Measurements from ENCODE around the gene MOCOS.

The MOCOS gene

GRCh38 chr18:36288689-36289088, 101.4 kb downstream of the MOCOS start:
- Histone ChIP-seq H3K27ac (ENCODE audit: low read depth, low read length, poor library complexity, severe bottlenecking) (no peak overlapping the region), H2AFZ (ENCODE audit: low read length) (no peak overlapping the region), H3K4me2 (ENCODE audit: low read length) (no peak overlapping the region), H3K36me3 (ENCODE audit: insufficient read depth, low read length) (no peaks in the 10 kb centered on the region), H3K9ac (ENCODE audit: low read length) (no peak overlapping the region), H3K27me3 (ENCODE audit: insufficient read depth, low read length) (no peaks in the 10 kb centered on the region), H3K4me3 (ENCODE audit: low read depth, low read length, poor library complexity, severe bottlenecking) (no peak overlapping the region), H3F3A (ENCODE audit: insufficient read depth, low read length) (no peaks in the 10 kb centered on the region), H3K4me1 (ENCODE audit: insufficient read depth, low read length, severe bottlenecking) (no peaks in the 10 kb centered on the region), H3K79me2 (ENCODE audit: insufficient read depth, low read length) (no peaks in the 10 kb centered on the region), H3K9me2 (ENCODE audit: low read depth, low read length) (no peaks in the 10 kb centered on the region), H4K20me1 (ENCODE audit: insufficient read depth, low read length) (no peaks in the 10 kb centered on the region), H3K9me3 (ENCODE audit: low read length) (no peaks in the 10 kb centered on the region)
- TF ChIP-seq EZH2 (IDR thresholded peaks at IDR 0.05; ENCODE audit: borderline replicate concordance, low read length) = no peak
- TF ChIP-seq, protein P1, sequence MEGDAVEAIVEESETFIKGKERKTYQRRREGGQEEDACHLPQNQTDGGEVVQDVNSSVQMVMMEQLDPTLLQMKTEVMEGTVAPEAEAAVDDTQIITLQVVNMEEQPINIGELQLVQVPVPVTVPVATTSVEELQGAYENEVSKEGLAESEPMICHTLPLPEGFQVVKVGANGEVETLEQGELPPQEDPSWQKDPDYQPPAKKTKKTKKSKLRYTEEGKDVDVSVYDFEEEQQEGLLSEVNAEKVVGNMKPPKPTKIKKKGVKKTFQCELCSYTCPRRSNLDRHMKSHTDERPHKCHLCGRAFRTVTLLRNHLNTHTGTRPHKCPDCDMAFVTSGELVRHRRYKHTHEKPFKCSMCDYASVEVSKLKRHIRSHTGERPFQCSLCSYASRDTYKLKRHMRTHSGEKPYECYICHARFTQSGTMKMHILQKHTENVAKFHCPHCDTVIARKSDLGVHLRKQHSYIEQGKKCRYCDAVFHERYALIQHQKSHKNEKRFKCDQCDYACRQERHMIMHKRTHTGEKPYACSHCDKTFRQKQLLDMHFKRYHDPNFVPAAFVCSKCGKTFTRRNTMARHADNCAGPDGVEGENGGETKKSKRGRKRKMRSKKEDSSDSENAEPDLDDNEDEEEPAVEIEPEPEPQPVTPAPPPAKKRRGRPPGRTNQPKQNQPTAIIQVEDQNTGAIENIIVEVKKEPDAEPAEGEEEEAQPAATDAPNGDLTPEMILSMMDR (IDR thresholded peaks at IDR 0.05; ENCODE audit: low read length) = no peak

- H3K9me2 ChIP-seq (ENCODE audit: low read depth, low read length) = no peaks in the 10 kb centered on the region
- H4K20me1 ChIP-seq (ENCODE audit: insufficient read depth, low read length) = no peaks in the 10 kb centered on the region
- no peak overlapping the region for H2AFZ ChIP-seq (ENCODE audit: low read length)
- no peaks in the 10 kb centered on the region for H3K27me3 ChIP-seq (ENCODE audit: insufficient read depth, low read length)
- no peaks in the 10 kb centered on the region for H3K36me3 ChIP-seq (ENCODE audit: insufficient read depth, low read length)
- H3F3A ChIP-seq (ENCODE audit: insufficient read depth, low read length) = no peaks in the 10 kb centered on the region
- no peak overlapping the region for H3K4me3 ChIP-seq (ENCODE audit: low read depth, low read length, poor library complexity, severe bottlenecking)
- H3K27ac ChIP-seq (ENCODE audit: low read depth, low read length, poor library complexity, severe bottlenecking) = no peak overlapping the region
- no peak overlapping the region for H3K4me2 ChIP-seq (ENCODE audit: low read length)
- no peaks in the 10 kb centered on the region for H3K79me2 ChIP-seq (ENCODE audit: insufficient read depth, low read length)
- H3K9ac ChIP-seq (ENCODE audit: low read length) = no peak overlapping the region
- H3K4me1 ChIP-seq (ENCODE audit: insufficient read depth, low read length, severe bottlenecking) = no peaks in the 10 kb centered on the region
- no peaks in the 10 kb centered on the region for H3K9me3 ChIP-seq (ENCODE audit: low read length)
- TF ChIP-seq EZH2 (IDR thresholded peaks at IDR 0.05; ENCODE audit: borderline replicate concordance, low read length) = no peak
- TF ChIP-seq, protein P1 (IDR thresholded peaks at IDR 0.05; ENCODE audit: low read length) = no peak
These were observed 106.7 kb downstream of the MOCOS start for GRCh38 chr18:36294031-36294430.

DNA sequence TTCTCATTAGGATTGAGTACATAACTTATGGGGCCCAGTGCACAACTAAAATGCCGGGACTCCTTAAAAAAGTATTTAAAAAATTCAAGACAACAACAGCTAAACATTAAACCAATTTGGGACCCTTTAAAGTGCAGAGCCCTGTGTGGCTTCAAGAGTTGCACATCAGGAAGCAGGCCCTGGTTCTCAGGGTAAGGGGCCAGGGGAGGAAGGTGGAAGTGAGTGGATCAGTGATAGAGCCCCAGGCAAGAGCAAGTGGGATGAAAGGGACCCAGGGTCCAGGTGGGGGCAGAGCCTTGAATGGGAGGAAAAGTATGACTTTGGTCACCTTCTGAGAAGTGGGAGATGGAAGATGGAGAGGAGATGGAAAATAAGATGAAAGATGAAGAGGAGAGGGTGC, 107.9 kb downstream of the MOCOS start:
- H3K79me2 ChIP-seq (ENCODE audit: insufficient read depth, low read length) = no peaks in the 10 kb centered on the region
- no peak overlapping the region for H2AFZ ChIP-seq (ENCODE audit: low read length)
- no peak overlapping the region for H3K4me3 ChIP-seq (ENCODE audit: low read depth, low read length, poor library complexity, severe bottlenecking)
- H3K4me2 ChIP-seq (ENCODE audit: low read length) = no peak overlapping the region
- H3K27ac ChIP-seq (ENCODE audit: low read depth, low read length, poor library complexity, severe bottlenecking) = no peak overlapping the region
- no peak for TF ChIP-seq EZH2 (IDR thresholded peaks at IDR 0.05; ENCODE audit: borderline replicate concordance, low read length)
- TF ChIP-seq, protein P1 (IDR thresholded peaks at IDR 0.05; ENCODE audit: low read length) = no peak
- H3K9me3 ChIP-seq (ENCODE audit: low read length) = no peaks in the 10 kb centered on the region
- H3K9me2 ChIP-seq (ENCODE audit: low read depth, low read length) = no peaks in the 10 kb centered on the region
- H3K27me3 ChIP-seq (ENCODE audit: insufficient read depth, low read length) = 0 out of 2 replicates have a peak, but pooled peaks cover 3% of the 10 kb centered on the region
- no peaks in the 10 kb centered on the region for H3K4me1 ChIP-seq (ENCODE audit: insufficient read depth, low read length, severe bottlenecking)
- no peaks in the 10 kb centered on the region for H4K20me1 ChIP-seq (ENCODE audit: insufficient read depth, low read length)
- no peak overlapping the region for H3K9ac ChIP-seq (ENCODE audit: low read length)
- no peaks in the 10 kb centered on the region for H3K36me3 ChIP-seq (ENCODE audit: insufficient read depth, low read length)
- H3F3A ChIP-seq (ENCODE audit: insufficient read depth, low read length) = no peaks in the 10 kb centered on the region

All from OCI-LY1 (cell line).